WTC11 (cell line): Measurements from ENCODE around the gene SSH3.

ENCODE experiments used
- CREB1 ChIP-seq: sonication (generic); formaldehyde crosslinking; IDR thresholded peaks from 2 replicates; pipeline ENCODE4 v1.8.0; 2023; ENCODE audit warnings: mild to moderate bottlenecking, missing genetic modification reagents
- ETV6 ChIP-seq: sonication (generic); formaldehyde crosslinking; IDR thresholded peaks from 2 replicates; pipeline ENCODE4 v1.8.1; 2022; ENCODE audit warnings: mild to moderate bottlenecking, missing genetic modification reagents
- TP53 ChIP-seq: sonication (generic); formaldehyde crosslinking; IDR thresholded peaks from 2 replicates; pipeline ENCODE4 v1.8.1; 2023; ENCODE audit warnings: mild to moderate bottlenecking, missing genetic modification reagents
- ZNF232 ChIP-seq: sonication (generic); formaldehyde crosslinking; IDR thresholded peaks from 2 replicates; pipeline ENCODE4 v1.8.0; 2022; ENCODE audit warnings: mild to moderate bottlenecking, missing genetic modification reagents
- TF ChIP-seq, protein P1 (sequence below): fragments of 200-600 bp; IDR thresholded peaks from 2 replicates; pipeline ENCODE4 v1.8.0; 2022; ENCODE audit warnings: antibody characterized with exemption
- TF ChIP-seq, protein P2 (sequence below): sonication (generic); formaldehyde crosslinking; IDR thresholded peaks from 2 replicates; pipeline ENCODE4 v1.8.0; 2022; ENCODE audit warnings: mild to moderate bottlenecking, missing genetic modification reagents
- TF ChIP-seq, protein P3 (sequence below): sonication (generic); formaldehyde crosslinking; IDR thresholded peaks from 2 replicates; pipeline ENCODE4 v1.8.1; 2023; ENCODE audit warnings: mild to moderate bottlenecking, missing genetic modification reagents

DNA sequence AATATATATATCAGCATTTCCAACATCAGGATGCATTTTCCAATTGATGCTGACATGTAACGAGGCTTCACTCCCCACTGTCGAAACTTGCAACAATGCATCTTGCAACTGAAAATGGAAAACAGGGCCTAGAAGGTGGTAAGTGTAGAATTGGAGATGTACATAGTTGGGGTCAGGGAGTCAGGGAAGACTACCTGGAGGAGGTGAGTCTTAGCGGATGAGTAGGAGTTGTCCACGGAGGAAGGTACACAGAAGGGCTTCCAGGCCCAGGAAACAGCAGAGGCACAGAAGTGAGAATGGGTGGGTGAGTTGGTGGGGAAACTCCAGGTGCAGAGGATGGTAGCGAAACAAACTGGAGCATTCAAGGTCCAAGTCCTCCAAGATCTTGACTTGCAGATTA lies 39.1 kb upstream of the SSH3 start:
- TF ChIP-seq TP53 (no peak), ZNF232 (no peak), ETV6 (CRISPR knock-in tag) (no peak), CREB1 (CRISPR knock-in tag) (no peak)
- TF ChIP-seq, protein P1, sequence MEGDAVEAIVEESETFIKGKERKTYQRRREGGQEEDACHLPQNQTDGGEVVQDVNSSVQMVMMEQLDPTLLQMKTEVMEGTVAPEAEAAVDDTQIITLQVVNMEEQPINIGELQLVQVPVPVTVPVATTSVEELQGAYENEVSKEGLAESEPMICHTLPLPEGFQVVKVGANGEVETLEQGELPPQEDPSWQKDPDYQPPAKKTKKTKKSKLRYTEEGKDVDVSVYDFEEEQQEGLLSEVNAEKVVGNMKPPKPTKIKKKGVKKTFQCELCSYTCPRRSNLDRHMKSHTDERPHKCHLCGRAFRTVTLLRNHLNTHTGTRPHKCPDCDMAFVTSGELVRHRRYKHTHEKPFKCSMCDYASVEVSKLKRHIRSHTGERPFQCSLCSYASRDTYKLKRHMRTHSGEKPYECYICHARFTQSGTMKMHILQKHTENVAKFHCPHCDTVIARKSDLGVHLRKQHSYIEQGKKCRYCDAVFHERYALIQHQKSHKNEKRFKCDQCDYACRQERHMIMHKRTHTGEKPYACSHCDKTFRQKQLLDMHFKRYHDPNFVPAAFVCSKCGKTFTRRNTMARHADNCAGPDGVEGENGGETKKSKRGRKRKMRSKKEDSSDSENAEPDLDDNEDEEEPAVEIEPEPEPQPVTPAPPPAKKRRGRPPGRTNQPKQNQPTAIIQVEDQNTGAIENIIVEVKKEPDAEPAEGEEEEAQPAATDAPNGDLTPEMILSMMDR, result no peak
- TF ChIP-seq, protein P2, sequence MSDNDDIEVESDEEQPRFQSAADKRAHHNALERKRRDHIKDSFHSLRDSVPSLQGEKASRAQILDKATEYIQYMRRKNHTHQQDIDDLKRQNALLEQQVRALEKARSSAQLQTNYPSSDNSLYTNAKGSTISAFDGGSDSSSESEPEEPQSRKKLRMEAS, result no peak
- TF ChIP-seq, protein P3, sequence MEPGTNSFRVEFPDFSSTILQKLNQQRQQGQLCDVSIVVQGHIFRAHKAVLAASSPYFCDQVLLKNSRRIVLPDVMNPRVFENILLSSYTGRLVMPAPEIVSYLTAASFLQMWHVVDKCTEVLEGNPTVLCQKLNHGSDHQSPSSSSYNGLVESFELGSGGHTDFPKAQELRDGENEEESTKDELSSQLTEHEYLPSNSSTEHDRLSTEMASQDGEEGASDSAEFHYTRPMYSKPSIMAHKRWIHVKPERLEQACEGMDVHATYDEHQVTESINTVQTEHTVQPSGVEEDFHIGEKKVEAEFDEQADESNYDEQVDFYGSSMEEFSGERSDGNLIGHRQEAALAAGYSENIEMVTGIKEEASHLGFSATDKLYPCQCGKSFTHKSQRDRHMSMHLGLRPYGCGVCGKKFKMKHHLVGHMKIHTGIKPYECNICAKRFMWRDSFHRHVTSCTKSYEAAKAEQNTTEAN (CRISPR knock-in tag), result no peak
